Measurements from ENCODE around the gene TMPRSS4.
"Not testable (repeated sequence)": the region's sequence is repeated elsewhere in the genome, so short reads cannot be mapped to it uniquely, and the experiment has no call there.

TMPRSS4 gene

GRCh38 chr11:118057251-118058145 lies 19.4 kb upstream of the TMPRSS4 start:
- no peak for DNase-seq

GRCh38 chr11:118058311-118059245 lies 18.3 kb upstream of the TMPRSS4 start:
- no peak for DNase-seq

GRCh38 chr11:118059246-118059940 lies 17.5 kb upstream of the TMPRSS4 start:
- DNase-seq: no peak

GRCh38 chr11:118060081-118060661 lies 16.7 kb upstream of the TMPRSS4 start:
- DNase-seq: no peak

GRCh38 chr11:118060869-118061268 lies 16.0 kb upstream of the TMPRSS4 start:
- no peak for DNase-seq

GRCh38 chr11:118061586-118062125 lies 15.2 kb upstream of the TMPRSS4 start:
- DNase-seq: no peak

GRCh38 chr11:118062181-118062580 lies 14.7 kb upstream of the TMPRSS4 start:
- DNase-seq: not testable (repeated sequence)

GRCh38 chr11:118062631-118063030 lies 14.2 kb upstream of the TMPRSS4 start:
- not testable (repeated sequence) for DNase-seq

GRCh38 chr11:118064956-118065355 lies 11.9 kb upstream of the TMPRSS4 start:
- DNase-seq: no peak

GRCh38 chr11:118065384-118065783 lies 11.5 kb upstream of the TMPRSS4 start:
- no peak for DNase-seq

- no peak for DNase-seq
These were observed 9.9 kb upstream of the TMPRSS4 start for GRCh38 chr11:118067006-118067405.

- DNase-seq: no peak
These were observed 8.5 kb upstream of the TMPRSS4 start for GRCh38 chr11:118068206-118068944.

GRCh38 chr11:118068945-118069612 lies 7.8 kb upstream of the TMPRSS4 start:
- no peak for DNase-seq

- DNase-seq: no peak
These were observed 5.4 kb upstream of the TMPRSS4 start for GRCh38 chr11:118071416-118072030.

GRCh38 chr11:118073554-118073953 lies 3.3 kb upstream of the TMPRSS4 start:
- no peak for DNase-seq

- no peak for DNase-seq
These were observed 2.7 kb upstream of the TMPRSS4 start for GRCh38 chr11:118074091-118074685.

GRCh38 chr11:118074785-118075184 lies 2.1 kb upstream of the TMPRSS4 start:
- DNase-seq: no peak

GRCh38 chr11:118078911-118079411 lies 2.1 kb downstream of the TMPRSS4 start:
- no peak for DNase-seq

GRCh38 chr11:118079491-118079890 lies 2.6 kb downstream of the TMPRSS4 start:
- no peak for DNase-seq

- DNase-seq: no peak
These were observed 3.4 kb downstream of the TMPRSS4 start for GRCh38 chr11:118080296-118080695.
